22Rv1 (cell line): ENCODE results near the gene MAPK9.

Source experiments
- ZFX ChIP-seq: fragments of 450-650 bp; IDR thresholded peaks from 2 replicates; pipeline ENCODE4 v1.6.1; 2017; ENCODE audit warnings: antibody characterized with exemption, borderline replicate concordance
- TF ChIP-seq, protein P1 (sequence below): fragments of 450-650 bp; IDR thresholded peaks from 2 replicates; pipeline ENCODE4 v1.5.1; 2017; ENCODE audit warnings: mild to moderate bottlenecking

DNA sequence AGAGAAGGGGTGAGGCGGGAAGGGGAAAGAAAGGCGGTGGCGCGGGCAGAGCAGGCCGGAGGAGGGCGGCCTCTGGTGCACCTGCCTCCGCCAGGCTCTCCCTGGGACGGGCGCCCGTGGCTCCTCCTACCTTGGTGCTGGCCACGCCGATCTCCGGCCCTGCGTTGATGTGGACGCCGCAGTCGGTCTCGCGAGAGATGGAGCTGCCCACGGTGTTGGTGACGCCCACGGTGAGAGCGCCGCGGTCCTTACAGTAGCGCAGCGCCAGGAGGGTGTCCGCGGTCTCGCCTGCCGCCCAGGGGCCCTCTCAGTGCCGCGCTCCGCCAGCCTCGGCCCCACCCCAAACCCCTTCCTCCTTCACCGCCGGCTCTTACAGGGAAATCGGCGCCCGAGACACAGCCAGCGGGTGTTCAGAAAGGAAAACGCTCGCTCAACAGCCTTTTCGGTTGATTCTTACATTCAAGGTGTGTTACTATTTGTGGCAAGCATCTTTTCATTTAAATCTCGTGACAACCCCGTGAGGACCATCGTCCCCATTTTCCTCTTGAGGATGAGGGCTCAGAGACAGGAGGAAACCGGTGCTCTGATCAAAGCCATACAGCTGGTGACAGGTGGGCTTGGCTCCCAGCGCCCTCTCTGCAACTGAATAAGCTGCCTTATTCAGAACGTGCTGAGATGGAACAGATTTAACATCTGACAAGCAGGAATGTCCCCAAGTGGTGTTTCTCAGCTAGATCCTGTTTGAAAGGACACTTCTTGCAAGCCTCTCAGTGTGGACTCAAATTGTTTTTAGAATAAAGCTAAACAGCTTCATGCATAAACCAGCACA lies 22.0 kb upstream of the MAPK9 start:
- no peak for TF ChIP-seq ZFX
- TF ChIP-seq, protein P1, sequence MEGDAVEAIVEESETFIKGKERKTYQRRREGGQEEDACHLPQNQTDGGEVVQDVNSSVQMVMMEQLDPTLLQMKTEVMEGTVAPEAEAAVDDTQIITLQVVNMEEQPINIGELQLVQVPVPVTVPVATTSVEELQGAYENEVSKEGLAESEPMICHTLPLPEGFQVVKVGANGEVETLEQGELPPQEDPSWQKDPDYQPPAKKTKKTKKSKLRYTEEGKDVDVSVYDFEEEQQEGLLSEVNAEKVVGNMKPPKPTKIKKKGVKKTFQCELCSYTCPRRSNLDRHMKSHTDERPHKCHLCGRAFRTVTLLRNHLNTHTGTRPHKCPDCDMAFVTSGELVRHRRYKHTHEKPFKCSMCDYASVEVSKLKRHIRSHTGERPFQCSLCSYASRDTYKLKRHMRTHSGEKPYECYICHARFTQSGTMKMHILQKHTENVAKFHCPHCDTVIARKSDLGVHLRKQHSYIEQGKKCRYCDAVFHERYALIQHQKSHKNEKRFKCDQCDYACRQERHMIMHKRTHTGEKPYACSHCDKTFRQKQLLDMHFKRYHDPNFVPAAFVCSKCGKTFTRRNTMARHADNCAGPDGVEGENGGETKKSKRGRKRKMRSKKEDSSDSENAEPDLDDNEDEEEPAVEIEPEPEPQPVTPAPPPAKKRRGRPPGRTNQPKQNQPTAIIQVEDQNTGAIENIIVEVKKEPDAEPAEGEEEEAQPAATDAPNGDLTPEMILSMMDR, result no peak
